Activated CD4-positive, alpha-beta T cell treated with anti-CD3 and anti-CD28 coated beads, Interleukin-2, amount 10 ng/mL, durations not matched to agents 7 days and 5 days (primary cell): ENCODE measurements around the gene EDARADD. TPM values are rescaled to one million over a fixed set of nuclear protein-coding genes. Genes with fewer than 3 reads are reported as not detected.
A peak's percentile ranks its signal among the peaks of the same experiment; 100 is the strongest.

Experiments used
- CTCF ChIA-PET: fragments of 350-600 bp; sonication (Branson Sonifier 250); formaldehyde crosslinking; loops from one replicate; lab custom pipeline; 2021; ENCODE audit warnings: antibody characterized with exemption; lab: Charles Lee
- POLR2A ChIA-PET: fragments of 350-600 bp; sonication (Branson Sonifier 250); formaldehyde crosslinking; loops from one replicate; lab custom pipeline; 2021; ENCODE audit warnings: antibody characterized with exemption; lab: Charles Lee
- DNase-seq: peaks from one replicate; pipeline ENCODE4 v3.0.0-alpha.2; 2020
- H3K27ac Mint-ChIP-seq: one replicate; pipeline ENCODE4 v1.8.0; 2021; ENCODE audit warnings: mild to moderate bottlenecking, moderate library complexity, mixed read lengths
- H3K27me3 Mint-ChIP-seq: one replicate; pipeline ENCODE4 v1.8.0; 2021; ENCODE audit warnings: mixed read lengths
- H3K36me3 Mint-ChIP-seq: one replicate; pipeline ENCODE4 v1.8.0; 2021; ENCODE audit warnings: low read depth, mixed read lengths
- H3K4me1 Mint-ChIP-seq: one replicate; pipeline ENCODE4 v1.8.0; 2021; ENCODE audit warnings: mixed read lengths
- H3K4me3 Mint-ChIP-seq: one replicate; pipeline ENCODE4 v1.8.0; 2021; ENCODE audit warnings: mild to moderate bottlenecking, moderate library complexity, mixed read lengths
- H3K9me3 Mint-ChIP-seq: one replicate; pipeline ENCODE4 v1.8.0; 2021; ENCODE audit warnings: mixed read lengths
- total RNA-seq, 2 experiments: library from RNA; stranded (reverse); gene quantifications; one replicate each; pipeline ENCODE4 v1.2.3, GENCODE V29; 2021

The EDARADD gene
- total RNA-seq, 2 experiments from 2014 or later = 1.6 to 2.0 TPM

- Mint-ChIP-seq H3K27me3 (peaks cover 52% of the 10 kb centered on the region), H3K9me3 (no peaks in the 10 kb centered on the region), H3K36me3 (peaks cover 1% of the 10 kb centered on the region), H3K27ac (peak overlapping the region; percentile 66), H3K4me1 (peaks cover 23% of the 10 kb centered on the region), H3K4me3 (peak overlapping the region; percentile 80)
- DNase-seq = no peak
- CTCF ChIA-PET = no interaction called here
- POLR2A ChIA-PET = no interaction called here
Measured at GRCh38 chr1:236395947-236396664, 2.0 kb downstream of the EDARADD start.

DNA sequence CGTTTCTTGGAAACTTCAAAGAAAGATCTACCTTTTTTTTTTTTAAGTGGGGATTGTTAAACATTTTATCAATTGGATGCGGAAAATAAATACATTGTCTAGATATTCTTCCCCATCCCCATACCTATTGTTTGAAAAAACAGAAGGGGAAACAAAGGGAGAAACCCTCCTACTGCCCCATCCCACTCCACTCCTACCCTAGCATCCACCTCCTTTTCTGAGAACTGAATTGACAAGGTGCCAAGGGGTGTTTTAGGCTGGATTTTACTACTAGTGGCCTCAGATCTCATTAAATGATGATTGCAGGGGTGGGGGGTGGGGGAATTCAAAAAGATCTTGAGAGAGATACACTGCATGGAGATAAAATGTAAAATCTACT is 2.6 kb downstream of the EDARADD start:
- POLR2A ChIA-PET = no interaction called here
- Mint-ChIP-seq H3K9me3 (no peaks in the 10 kb centered on the region), H3K4me3 (peak overlapping the region; percentile 80), H3K27ac (no peak overlapping the region), H3K36me3 (peaks cover 1% of the 10 kb centered on the region), H3K4me1 (peaks cover 23% of the 10 kb centered on the region), H3K27me3 (peaks cover 48% of the 10 kb centered on the region)
- CTCF ChIA-PET = interaction anchor here (0.9 kb wide), 1 partner anchor 13 kb away, joined by 3 read pairs; no protein-coding TSS in a partner anchor
- DNase-seq = no peak

DNA sequence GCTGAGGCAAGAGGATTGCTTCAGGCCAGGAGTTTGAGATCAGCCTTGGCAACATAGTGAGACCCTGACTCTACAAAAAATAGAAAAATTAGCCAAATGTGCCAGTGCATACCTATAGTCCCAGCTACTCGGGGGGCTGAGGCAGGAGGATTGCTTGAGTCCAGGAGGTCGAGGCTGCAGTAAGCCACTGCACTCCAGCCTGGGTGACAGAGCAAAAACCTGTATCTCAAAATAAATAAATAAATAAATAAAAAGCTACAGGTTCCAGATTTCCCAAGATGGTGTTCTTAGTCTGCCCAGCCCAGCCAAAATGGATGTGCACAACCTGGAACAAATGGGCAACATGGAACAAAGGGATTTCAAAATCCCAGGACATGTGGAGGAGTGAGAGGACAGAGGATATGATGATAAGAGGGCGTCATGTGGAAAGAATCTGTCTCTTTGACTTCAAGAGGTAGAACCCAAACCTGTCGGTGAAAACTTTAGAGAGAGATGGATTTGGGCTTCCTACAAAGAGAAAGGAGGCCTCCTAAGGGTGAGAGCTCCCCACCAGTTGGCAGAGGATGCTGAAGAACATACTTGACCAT is 3.2 kb downstream of the EDARADD start:
- Mint-ChIP-seq H3K4me3 (no peak overlapping the region), H3K36me3 (peaks cover 1% of the 10 kb centered on the region), H3K9me3 (no peaks in the 10 kb centered on the region), H3K4me1 (peaks cover 23% of the 10 kb centered on the region), H3K27me3 (peaks cover 41% of the 10 kb centered on the region), H3K27ac (no peak overlapping the region)
- ChIA-PET CTCF (interaction anchor here (0.9 to 1.7 kb wide), 2 partner anchors 13 to 23 kb away, joined by 3 to 4 read pairs; no protein-coding TSS in a partner anchor), POLR2A (no interaction called here)
- DNase-seq = no peak

DNA sequence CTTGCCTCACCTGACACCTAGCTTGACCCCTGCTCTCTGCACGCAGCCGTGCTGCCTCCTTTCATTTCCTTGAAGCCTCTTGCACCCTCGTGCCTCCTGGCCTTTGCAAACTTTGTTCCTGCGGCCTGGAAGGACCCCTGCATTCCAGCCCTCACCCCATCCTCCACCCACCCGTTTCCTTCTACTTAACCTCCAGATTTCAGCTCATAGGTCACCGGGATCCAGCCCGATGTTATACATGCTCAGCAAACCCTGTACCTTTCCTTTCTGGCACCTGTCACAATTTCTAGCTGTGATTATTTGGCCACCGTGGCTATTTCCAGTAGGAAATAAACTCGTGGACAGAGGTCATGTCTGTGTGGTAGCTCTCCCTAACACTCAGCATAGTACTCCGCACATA is 4.5 kb downstream of the EDARADD start:
- H3K27ac Mint-ChIP-seq = no peak overlapping the region
- POLR2A ChIA-PET = no interaction called here
- peaks cover 21% of the 10 kb centered on the region for H3K4me1 Mint-ChIP-seq
- DNase-seq = no peak
- H3K27me3 Mint-ChIP-seq = peaks cover 37% of the 10 kb centered on the region
- peaks cover 1% of the 10 kb centered on the region for H3K36me3 Mint-ChIP-seq
- CTCF ChIA-PET = interaction anchor here (1.7 kb wide), 1 partner anchor 22 kb away, joined by 4 read pairs; no protein-coding TSS in a partner anchor
- H3K9me3 Mint-ChIP-seq = no peaks in the 10 kb centered on the region
- H3K4me3 Mint-ChIP-seq = no peak overlapping the region

DNA sequence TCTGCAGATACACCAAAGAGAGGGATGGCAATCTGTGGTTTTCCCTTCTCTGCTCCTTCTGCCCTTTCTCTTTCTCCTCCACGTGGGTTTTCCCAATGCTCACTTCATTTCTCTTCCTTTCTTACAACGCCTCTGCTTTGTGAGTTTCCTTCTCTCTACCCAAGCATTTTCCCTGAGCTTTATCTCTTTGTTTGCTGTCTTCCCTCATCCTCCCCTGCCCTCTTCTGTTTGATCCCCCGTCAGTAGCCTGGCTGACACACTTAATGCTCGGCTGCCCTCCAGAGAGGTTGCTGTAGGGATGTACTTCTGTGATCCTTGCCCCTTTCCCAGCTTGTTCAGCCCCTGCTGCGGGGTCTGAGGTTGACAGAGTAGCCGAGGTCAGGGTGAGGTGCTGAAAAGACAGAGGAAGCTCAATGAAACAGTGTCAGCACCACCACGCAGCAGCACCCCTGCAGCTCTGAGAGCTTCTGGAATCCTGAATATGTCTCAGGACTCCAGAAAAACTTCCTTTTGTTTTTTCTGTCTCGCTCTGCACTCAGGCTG is 6.0 kb downstream of the EDARADD start:
- ChIA-PET CTCF (interaction anchor here (0.6 to 1.2 kb wide), 3 partner anchors 25 to 898 kb away, joined by 3 read pairs; no protein-coding TSS in a partner anchor), POLR2A (no interaction called here)
- peaks cover 1% of the 10 kb centered on the region for H3K36me3 Mint-ChIP-seq
- H3K4me3 Mint-ChIP-seq = no peak overlapping the region
- H3K4me1 Mint-ChIP-seq = peaks cover 11% of the 10 kb centered on the region
- H3K27ac Mint-ChIP-seq = no peak overlapping the region
- no peaks in the 10 kb centered on the region for H3K9me3 Mint-ChIP-seq
- peaks cover 24% of the 10 kb centered on the region for H3K27me3 Mint-ChIP-seq
- DNase-seq = no peak

- no peak for DNase-seq
- POLR2A ChIA-PET = no interaction called here
- Mint-ChIP-seq H3K9me3 (no peaks in the 10 kb centered on the region), H3K36me3 (no peaks in the 10 kb centered on the region), H3K27ac (no peak overlapping the region), H3K27me3 (peaks cover 15% of the 10 kb centered on the region), H3K4me3 (no peak overlapping the region), H3K4me1 (peaks cover 3% of the 10 kb centered on the region)
- CTCF ChIA-PET = no interaction called here
Measured at GRCh38 chr1:236401698-236402097, 7.6 kb downstream of the EDARADD start.

- no peaks in the 10 kb centered on the region for H3K9me3 Mint-ChIP-seq
- peaks cover 3% of the 10 kb centered on the region for H3K4me1 Mint-ChIP-seq
- H3K4me3 Mint-ChIP-seq = no peak overlapping the region
- ChIA-PET CTCF (interaction anchor here (0.9 kb wide), 1 partner anchor 16 kb away, joined by 3 read pairs; no protein-coding TSS in a partner anchor), POLR2A (no interaction called here)
- no peaks in the 10 kb centered on the region for H3K27me3 Mint-ChIP-seq
- no peaks in the 10 kb centered on the region for H3K36me3 Mint-ChIP-seq
- no peak for DNase-seq
- H3K27ac Mint-ChIP-seq = no peak overlapping the region
Measured at GRCh38 chr1:236403905-236404696, 10.0 kb downstream of the EDARADD start.

DNA sequence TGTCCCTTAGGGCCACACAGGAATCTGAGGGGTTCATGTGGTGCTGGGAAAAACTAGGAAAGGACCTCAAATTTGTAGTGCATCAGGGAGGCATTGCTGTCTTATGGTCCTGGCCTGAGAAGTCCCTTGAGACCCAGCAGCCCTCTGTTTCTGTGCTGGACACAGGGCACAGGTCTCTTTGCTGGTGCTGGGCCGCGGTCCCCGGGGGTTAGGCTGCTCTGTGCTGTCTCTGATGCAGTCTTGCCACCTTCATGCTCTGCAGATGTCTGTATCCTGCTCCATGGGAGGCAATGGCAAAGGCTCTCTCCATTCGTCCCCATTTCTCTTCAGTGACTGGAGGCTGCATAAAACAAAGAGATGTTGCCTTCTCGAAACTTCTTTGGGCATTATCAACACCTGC is 13.0 kb downstream of the EDARADD start:
- ChIA-PET CTCF (no interaction called here), POLR2A (no interaction called here)
- Mint-ChIP-seq H3K9me3 (no peaks in the 10 kb centered on the region), H3K36me3 (no peaks in the 10 kb centered on the region), H3K4me1 (no peaks in the 10 kb centered on the region), H3K27ac (no peak overlapping the region), H3K27me3 (peaks cover 2% of the 10 kb centered on the region), H3K4me3 (no peak overlapping the region)
- DNase-seq = no peak

- H3K4me3 Mint-ChIP-seq = no peak overlapping the region
- CTCF ChIA-PET = no interaction called here
- H3K4me1 Mint-ChIP-seq = peaks cover 11% of the 10 kb centered on the region
- H3K27ac Mint-ChIP-seq = no peak overlapping the region
- POLR2A ChIA-PET = no interaction called here
- H3K27me3 Mint-ChIP-seq = peaks cover 2% of the 10 kb centered on the region
- no peaks in the 10 kb centered on the region for H3K9me3 Mint-ChIP-seq
- no peak for DNase-seq
- H3K36me3 Mint-ChIP-seq = peaks cover 2% of the 10 kb centered on the region
Measured at GRCh38 chr1:236413688-236414087, 19.6 kb downstream of the EDARADD start.

DNA sequence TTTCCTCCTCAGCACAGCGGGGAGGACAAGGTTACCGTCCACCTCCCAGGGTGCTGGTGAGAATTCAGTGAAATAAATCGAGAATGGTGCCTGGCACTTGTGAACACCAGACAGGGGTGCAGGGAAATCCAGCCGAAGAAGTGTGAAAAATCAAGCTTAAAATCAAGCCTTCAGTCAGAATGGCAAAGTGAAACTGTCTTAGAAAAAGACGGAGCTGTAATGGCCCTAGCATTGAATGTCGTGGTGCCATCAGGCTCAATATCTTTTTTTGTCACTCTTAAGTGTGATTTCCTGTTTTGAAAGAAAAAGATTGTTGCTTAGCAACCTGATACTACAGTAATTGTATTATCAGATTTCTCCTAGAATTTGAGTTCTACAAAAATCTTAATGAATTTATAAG is 22.1 kb downstream of the EDARADD start:
- ChIA-PET CTCF (no interaction called here), POLR2A (no interaction called here)
- Mint-ChIP-seq H3K4me1 (peaks cover 11% of the 10 kb centered on the region), H3K4me3 (peak overlapping the region; percentile 31), H3K27me3 (no peaks in the 10 kb centered on the region), H3K36me3 (peaks cover 2% of the 10 kb centered on the region), H3K9me3 (no peaks in the 10 kb centered on the region), H3K27ac (peak overlapping the region; percentile 86)
- DNase-seq = peak; percentile 47

- peaks cover 11% of the 10 kb centered on the region for H3K4me1 Mint-ChIP-seq
- H3K9me3 Mint-ChIP-seq = no peaks in the 10 kb centered on the region
- DNase-seq = no peak
- POLR2A ChIA-PET = no interaction called here
- CTCF ChIA-PET = no interaction called here
- H3K27me3 Mint-ChIP-seq = no peaks in the 10 kb centered on the region
- H3K4me3 Mint-ChIP-seq = no peak overlapping the region
- H3K36me3 Mint-ChIP-seq = peaks cover 2% of the 10 kb centered on the region
- no peak overlapping the region for H3K27ac Mint-ChIP-seq
Measured at GRCh38 chr1:236417336-236417735, 23.2 kb downstream of the EDARADD start.

- ChIA-PET POLR2A (no interaction called here), CTCF (no interaction called here)
- Mint-ChIP-seq H3K9me3 (peaks cover 3% of the 10 kb centered on the region), H3K27me3 (no peaks in the 10 kb centered on the region), H3K4me1 (peaks cover 11% of the 10 kb centered on the region), H3K4me3 (no peak overlapping the region), H3K36me3 (peaks cover 2% of the 10 kb centered on the region), H3K27ac (no peak overlapping the region)
- DNase-seq = no peak
Measured at GRCh38 chr1:236419502-236419901, 25.4 kb downstream of the EDARADD start.

DNA sequence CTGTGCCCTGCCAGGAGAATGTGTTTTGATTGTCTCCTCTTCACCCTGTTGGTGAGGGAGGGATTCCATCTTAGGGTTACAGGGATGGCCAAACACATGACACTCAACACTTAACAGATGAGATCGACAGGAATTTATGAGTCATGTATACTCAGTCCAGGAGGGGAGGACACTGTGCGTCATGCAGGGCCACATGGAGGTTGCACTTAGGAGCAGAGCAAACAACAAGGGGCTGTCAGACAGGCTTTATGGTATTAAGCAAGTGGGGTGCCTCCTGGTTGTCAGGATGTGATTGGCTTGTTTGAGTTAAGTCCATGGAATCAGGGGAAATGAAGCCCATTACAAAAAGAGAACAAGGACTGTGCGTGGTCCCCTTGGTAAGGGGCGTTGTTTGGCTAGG is 26.9 kb downstream of the EDARADD start:
- ChIA-PET CTCF (no interaction called here), POLR2A (no interaction called here)
- H3K27ac Mint-ChIP-seq = no peak overlapping the region
- H3K4me1 Mint-ChIP-seq = peaks cover 11% of the 10 kb centered on the region
- H3K4me3 Mint-ChIP-seq = no peak overlapping the region
- no peaks in the 10 kb centered on the region for H3K27me3 Mint-ChIP-seq
- H3K9me3 Mint-ChIP-seq = peaks cover 3% of the 10 kb centered on the region
- no peak for DNase-seq
- H3K36me3 Mint-ChIP-seq = no peaks in the 10 kb centered on the region
